ENCODE results near the gene VRK1. TPM values are rescaled to one million over a fixed set of nuclear protein-coding genes. Genes with fewer than 3 reads are reported as not detected.

VRK1 gene
- total and polyA plus RNA-seq, 4 experiments from 2014 or later: 33.4 to 55.6 (median 40.6) TPM

DNA sequence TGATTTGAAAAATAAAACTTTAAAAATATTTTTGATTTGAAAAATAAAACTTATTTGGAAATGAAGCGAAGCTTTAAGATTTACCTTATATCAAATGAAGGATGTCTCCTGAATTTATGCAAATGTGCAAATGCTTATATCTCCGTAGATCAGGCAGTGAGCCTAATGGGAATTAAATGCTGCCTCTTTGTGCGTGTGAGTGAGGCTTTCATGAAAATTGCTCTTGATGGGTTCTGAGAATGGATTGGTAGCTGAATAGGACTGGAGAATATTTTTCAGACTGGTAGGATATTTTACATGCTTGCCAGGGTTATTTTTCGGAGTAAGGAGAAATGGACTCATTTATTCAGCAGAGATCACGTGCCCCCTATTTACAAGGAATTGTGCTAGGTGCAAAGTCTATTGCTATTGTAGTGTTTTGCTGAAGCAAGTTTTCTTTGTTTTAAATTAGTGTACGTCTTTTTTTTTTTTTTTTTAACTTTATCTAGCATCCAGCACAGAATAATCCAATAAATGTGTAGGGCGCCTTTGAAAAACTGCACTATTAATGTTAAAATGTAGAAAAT is 2.4 kb downstream of the VRK1 start:
- Histone ChIP-seq H3K27me3 (ENCODE audit: insufficient read depth, low read length) (no peaks in the 10 kb centered on the region), H3K4me1 (ENCODE audit: insufficient read depth, low read length) (peaks cover 33% of the 10 kb centered on the region), H3K4me3 (ENCODE audit: low read length in 2 of 2) (no peak overlapping the region), H3K36me3 (ENCODE audit: insufficient read depth, low read length) (no peaks in the 10 kb centered on the region), H3K9me3 (ENCODE audit: control insufficient read depth in 1 of 2, low read length in 2 of 2) (no peaks in the 10 kb centered on the region), H3K27ac (ENCODE audit: low read depth, low read length) (no peak overlapping the region)
- peak overlapping the region in 4 of 8 donors; percentile 7 to 46 (median 17) for H3K4me3 Mint-ChIP-seq
- peak overlapping the region in 1 of 7 donors; percentile 31 for H3K27ac Mint-ChIP-seq
- no peaks in the 10 kb centered on the region for H3K9me3 Mint-ChIP-seq
- DNase-seq: no peak
- CTCF ChIA-PET (ENCODE audit: partially characterized antibody): no interaction called here
- peaks cover 24 to 46% (median 32%) of the 10 kb centered on the region in 4 donors for H3K4me1 Mint-ChIP-seq
- POLR2A ChIA-PET (ENCODE audit: partially characterized antibody): no interaction called here
- H3K36me3 Mint-ChIP-seq: peaks cover 0 to 6% of the 10 kb centered on the region in 2 donors
- intact Hi-C loops (cut with micrococcal nuclease): loop anchor here (10.0 kb wide), 1 partner anchor 325 kb away; no protein-coding TSS in a partner anchor
- peaks cover 0 to 4% of the 10 kb centered on the region in 2 donors for H3K27me3 Mint-ChIP-seq

DNA sequence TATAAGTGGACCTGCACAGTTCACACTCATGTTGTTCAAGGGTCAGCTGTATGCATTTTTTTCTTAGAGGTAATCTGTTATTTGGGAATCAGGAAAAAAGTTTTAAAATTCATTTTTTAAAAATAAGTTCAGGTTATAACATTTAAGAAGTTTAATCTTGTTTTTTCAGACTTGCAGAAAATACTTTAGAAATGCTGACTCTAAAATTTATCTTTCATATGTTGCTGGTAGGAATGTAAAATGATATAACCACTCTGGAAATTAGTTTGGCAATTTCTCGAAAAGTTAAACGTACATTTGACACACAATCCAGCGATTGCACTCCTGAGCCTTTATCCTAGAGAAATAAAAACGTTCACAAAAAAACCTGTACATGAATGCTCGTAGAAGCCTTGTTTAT is 4.7 kb downstream of the VRK1 start:
- peaks cover 30 to 63% (median 38%) of the 10 kb centered on the region in 4 donors for H3K4me1 Mint-ChIP-seq
- no peak overlapping the region for H3K4me3 Mint-ChIP-seq
- intact Hi-C loops (cut with micrococcal nuclease): no loop called here
- Histone ChIP-seq H3K36me3 (ENCODE audit: insufficient read depth, low read length) (no peaks in the 10 kb centered on the region), H3K27ac (ENCODE audit: low read depth, low read length) (no peak overlapping the region), H3K4me1 (ENCODE audit: insufficient read depth, low read length) (peaks cover 30% of the 10 kb centered on the region), H3K9me3 (ENCODE audit: control insufficient read depth in 1 of 2, low read length in 2 of 2) (no peaks in the 10 kb centered on the region), H3K27me3 (ENCODE audit: insufficient read depth, low read length) (no peaks in the 10 kb centered on the region), H3K4me3 (ENCODE audit: low read length in 2 of 2) (no peak overlapping the region)
- H3K36me3 Mint-ChIP-seq: peaks cover 0 to 6% of the 10 kb centered on the region in 2 donors
- no peak overlapping the region for H3K27ac Mint-ChIP-seq
- ChIA-PET POLR2A (ENCODE audit: partially characterized antibody) (no interaction called here), CTCF (ENCODE audit: partially characterized antibody) (no interaction called here)
- DNase-seq: no peak
- H3K27me3 Mint-ChIP-seq: no peaks in the 10 kb centered on the region
- H3K9me3 Mint-ChIP-seq: no peaks in the 10 kb centered on the region

DNA sequence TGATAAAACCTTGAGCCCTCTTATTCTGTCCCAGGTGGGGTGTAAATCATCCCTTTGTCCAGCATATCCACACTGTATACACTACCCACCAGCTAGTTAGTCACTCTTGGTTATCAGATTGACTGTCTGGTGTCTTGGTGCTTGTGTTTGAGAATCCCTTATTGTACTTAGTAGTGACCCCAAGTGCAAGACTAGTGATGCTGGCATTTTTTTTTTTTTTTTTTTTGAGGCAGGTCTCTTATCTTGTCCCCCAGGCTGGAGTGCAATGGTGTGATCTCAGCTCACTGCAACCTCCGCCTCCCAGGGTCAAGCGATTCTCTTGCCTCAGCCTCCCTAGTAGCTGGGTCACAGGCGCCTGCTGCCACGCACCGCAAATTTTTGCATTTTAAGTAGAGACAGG is 5.8 kb downstream of the VRK1 start:
- Histone ChIP-seq H3K4me1 (ENCODE audit: insufficient read depth, low read length) (peaks cover 26% of the 10 kb centered on the region), H3K4me3 (ENCODE audit: low read length in 2 of 2) (no peak overlapping the region), H3K9me3 (ENCODE audit: control insufficient read depth in 1 of 2, low read length in 2 of 2) (no peaks in the 10 kb centered on the region), H3K27ac (ENCODE audit: low read depth, low read length) (no peak overlapping the region), H3K36me3 (ENCODE audit: insufficient read depth, low read length) (no peaks in the 10 kb centered on the region), H3K27me3 (ENCODE audit: insufficient read depth, low read length) (no peaks in the 10 kb centered on the region)
- Mint-ChIP-seq H3K27ac (peak overlapping the region in 1 of 7 donors; percentile 24), H3K27me3 (no peaks in the 10 kb centered on the region), H3K4me1 (peaks cover 27 to 61% (median 41%) of the 10 kb centered on the region in 4 donors), H3K9me3 (no peaks in the 10 kb centered on the region), H3K36me3 (peaks cover 0 to 6% of the 10 kb centered on the region in 2 donors), H3K4me3 (no peak overlapping the region)
- no peak for DNase-seq
- ChIA-PET POLR2A (ENCODE audit: partially characterized antibody) (no interaction called here), CTCF (ENCODE audit: partially characterized antibody) (interaction anchor here (0.5 kb wide), 1 partner anchor 19 kb away, joined by 4 read pairs; no protein-coding TSS in a partner anchor)
- intact Hi-C loops (cut with micrococcal nuclease): no loop called here

DNA sequence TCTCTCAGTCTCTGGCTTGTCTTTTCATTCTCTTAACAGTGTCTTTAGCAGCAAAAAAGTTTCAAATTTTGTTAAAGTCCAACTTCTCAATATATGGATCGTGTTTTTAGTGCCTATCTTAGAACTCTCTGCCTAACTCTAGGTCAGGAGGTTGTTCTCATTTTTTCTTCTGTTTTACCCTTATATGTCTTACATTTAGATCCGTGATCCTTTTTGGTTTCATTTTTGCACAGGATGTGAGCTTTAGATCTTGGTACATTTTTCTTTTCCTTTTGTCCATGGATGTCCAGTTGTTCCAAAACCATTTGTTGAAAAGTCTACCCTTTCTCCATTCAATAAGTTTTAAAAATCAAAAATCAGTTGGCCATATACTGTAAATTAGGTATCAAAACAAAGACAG is 6.8 kb downstream of the VRK1 start:
- Histone ChIP-seq H3K36me3 (ENCODE audit: insufficient read depth, low read length) (no peaks in the 10 kb centered on the region), H3K4me3 (ENCODE audit: low read length in 2 of 2) (no peak overlapping the region), H3K9me3 (ENCODE audit: control insufficient read depth in 1 of 2, low read length in 2 of 2) (no peaks in the 10 kb centered on the region), H3K4me1 (ENCODE audit: insufficient read depth, low read length) (peaks cover 16% of the 10 kb centered on the region), H3K27me3 (ENCODE audit: insufficient read depth, low read length) (no peaks in the 10 kb centered on the region), H3K27ac (ENCODE audit: low read depth, low read length) (no peak overlapping the region)
- Mint-ChIP-seq H3K36me3 (peaks cover 0 to 6% of the 10 kb centered on the region in 2 donors), H3K27ac (peak overlapping the region in 3 of 7 donors; percentile 13 to 68 (median 66)), H3K4me3 (peak overlapping the region in 6 of 8 donors; percentile 19 to 60 (median 39)), H3K27me3 (no peaks in the 10 kb centered on the region), H3K4me1 (peaks cover 27 to 61% (median 39%) of the 10 kb centered on the region in 4 donors), H3K9me3 (no peaks in the 10 kb centered on the region)
- intact Hi-C loops (cut with micrococcal nuclease): no loop called here
- ChIA-PET POLR2A (ENCODE audit: partially characterized antibody) (no interaction called here), CTCF (ENCODE audit: partially characterized antibody) (no interaction called here)
- DNase-seq: no peak

DNA sequence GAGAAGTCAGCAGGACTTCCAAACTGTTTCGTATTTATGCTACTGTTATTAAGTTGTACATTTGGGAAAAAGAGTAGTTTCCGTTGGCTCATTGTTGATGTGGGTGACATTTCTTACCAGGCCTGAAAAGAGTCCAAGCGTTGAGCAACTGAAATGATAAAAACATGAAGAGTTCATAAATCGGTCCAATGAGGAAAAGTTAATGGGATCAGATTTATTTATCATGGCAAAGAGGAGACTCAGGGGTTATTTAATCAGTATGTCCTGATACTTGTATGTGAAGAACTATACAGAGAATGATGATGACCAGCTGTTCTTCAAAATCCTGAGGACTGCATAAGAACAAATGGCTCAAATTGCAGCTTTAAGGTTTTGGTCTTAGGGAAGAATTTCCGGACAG is 7.7 kb downstream of the VRK1 start:
- intact Hi-C loops (cut with micrococcal nuclease): no loop called here
- H3K9me3 Mint-ChIP-seq: no peaks in the 10 kb centered on the region
- ChIA-PET CTCF (ENCODE audit: partially characterized antibody) (no interaction called here), POLR2A (ENCODE audit: partially characterized antibody) (no interaction called here)
- H3K27ac Mint-ChIP-seq: no peak overlapping the region
- peaks cover 3 to 6% of the 10 kb centered on the region in 2 donors for H3K36me3 Mint-ChIP-seq
- Histone ChIP-seq H3K9me3 (ENCODE audit: control insufficient read depth in 1 of 2, low read length in 2 of 2) (no peaks in the 10 kb centered on the region), H3K4me3 (ENCODE audit: low read length in 2 of 2) (no peak overlapping the region), H3K27me3 (ENCODE audit: insufficient read depth, low read length) (no peaks in the 10 kb centered on the region), H3K27ac (ENCODE audit: low read depth, low read length) (no peak overlapping the region), H3K36me3 (ENCODE audit: insufficient read depth, low read length) (no peaks in the 10 kb centered on the region), H3K4me1 (ENCODE audit: insufficient read depth, low read length) (peaks cover 15% of the 10 kb centered on the region)
- DNase-seq: no peak
- peaks cover 24 to 59% (median 34%) of the 10 kb centered on the region in 4 donors for H3K4me1 Mint-ChIP-seq
- no peak overlapping the region for H3K4me3 Mint-ChIP-seq
- H3K27me3 Mint-ChIP-seq: no peaks in the 10 kb centered on the region

DNA sequence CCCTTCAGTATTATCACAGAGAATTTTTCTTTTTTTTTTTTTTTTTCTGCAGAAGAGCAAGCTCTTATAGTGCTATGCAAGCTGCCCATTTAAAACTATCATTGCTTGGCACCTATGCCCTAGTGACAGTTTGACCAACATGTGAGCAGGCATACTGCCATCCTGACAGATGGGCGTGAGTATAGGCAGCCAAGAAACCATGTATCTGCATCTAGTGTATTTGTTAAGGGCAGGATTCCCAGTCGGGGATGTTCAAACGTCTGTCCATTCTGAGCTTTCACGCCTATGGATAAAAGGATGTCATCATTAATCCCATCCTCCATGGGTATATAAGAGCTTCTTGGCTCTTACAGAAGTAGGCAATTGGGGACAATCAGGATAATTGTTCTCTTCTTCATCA is 8.8 kb downstream of the VRK1 start:
- Histone ChIP-seq H3K4me3 (ENCODE audit: low read length in 2 of 2) (no peak overlapping the region), H3K9me3 (ENCODE audit: control insufficient read depth in 1 of 2, low read length in 2 of 2) (no peaks in the 10 kb centered on the region), H3K27me3 (ENCODE audit: insufficient read depth, low read length) (no peaks in the 10 kb centered on the region), H3K27ac (ENCODE audit: low read depth, low read length) (no peak overlapping the region), H3K4me1 (ENCODE audit: insufficient read depth, low read length) (peaks cover 15% of the 10 kb centered on the region), H3K36me3 (ENCODE audit: insufficient read depth, low read length) (no peaks in the 10 kb centered on the region)
- H3K4me3 Mint-ChIP-seq: no peak overlapping the region
- no peak overlapping the region for H3K27ac Mint-ChIP-seq
- peaks cover 6 to 7% of the 10 kb centered on the region in 2 donors for H3K36me3 Mint-ChIP-seq
- no peaks in the 10 kb centered on the region for H3K27me3 Mint-ChIP-seq
- ChIA-PET CTCF (ENCODE audit: partially characterized antibody) (no interaction called here), POLR2A (ENCODE audit: partially characterized antibody) (no interaction called here)
- H3K9me3 Mint-ChIP-seq: peaks cover 0 to 1% (median 0%) of the 10 kb centered on the region in 8 donors
- H3K4me1 Mint-ChIP-seq: peaks cover 26 to 63% (median 38%) of the 10 kb centered on the region in 4 donors
- intact Hi-C loops (cut with micrococcal nuclease): no loop called here
- no peak for DNase-seq

DNA sequence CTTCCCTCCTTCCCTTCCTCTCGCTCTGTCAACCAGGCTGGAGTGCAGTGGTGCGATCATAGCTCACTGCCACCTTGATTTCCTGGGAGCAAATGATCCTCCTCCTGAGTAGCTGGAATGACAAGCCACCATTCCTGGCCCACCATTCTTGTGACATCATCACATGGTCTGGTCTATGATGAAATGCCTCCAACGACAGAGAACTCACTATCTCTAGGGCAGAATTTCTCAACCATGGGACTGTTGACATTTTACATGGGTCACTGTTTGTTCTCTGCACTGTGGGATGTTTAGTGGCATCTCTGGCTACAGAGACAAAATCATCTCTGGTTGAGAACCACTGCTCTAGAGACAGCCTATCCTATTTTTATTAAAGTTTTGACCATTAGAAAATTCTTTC is 9.7 kb downstream of the VRK1 start:
- Mint-ChIP-seq H3K27ac (peak overlapping the region in 1 of 7 donors; percentile 64), H3K4me3 (no peak overlapping the region), H3K9me3 (peaks cover 0 to 2% (median 0%) of the 10 kb centered on the region in 8 donors), H3K27me3 (no peaks in the 10 kb centered on the region), H3K36me3 (peaks cover 6 to 7% of the 10 kb centered on the region in 2 donors), H3K4me1 (peaks cover 29 to 71% (median 44%) of the 10 kb centered on the region in 4 donors)
- POLR2A ChIA-PET (ENCODE audit: partially characterized antibody): no interaction called here
- intact Hi-C loops (cut with micrococcal nuclease): no loop called here
- Histone ChIP-seq H3K27ac (ENCODE audit: low read depth, low read length) (no peak overlapping the region), H3K4me3 (ENCODE audit: low read length in 2 of 2) (no peak overlapping the region), H3K36me3 (ENCODE audit: insufficient read depth, low read length) (no peaks in the 10 kb centered on the region), H3K9me3 (ENCODE audit: control insufficient read depth in 1 of 2, low read length in 2 of 2) (no peaks in the 10 kb centered on the region), H3K4me1 (ENCODE audit: insufficient read depth, low read length) (peaks cover 16% of the 10 kb centered on the region), H3K27me3 (ENCODE audit: insufficient read depth, low read length) (no peaks in the 10 kb centered on the region)
- DNase-seq: no peak
- CTCF ChIA-PET (ENCODE audit: partially characterized antibody): interaction anchor here (1.0 kb wide), 1 partner anchor 66 kb away, joined by 3 read pairs; no protein-coding TSS in a partner anchor
